ENCODE data around the gene SERPINA1. TPM values are rescaled to one million over a fixed set of nuclear protein-coding genes. Genes with fewer than 3 reads are reported as not detected.

SERPINA1 gene
- total and polyA plus RNA-seq, 2 donors (not counting 1 experiment from before 2014, with no cell fraction given), result 0.69 to 6.8 TPM

DNA sequence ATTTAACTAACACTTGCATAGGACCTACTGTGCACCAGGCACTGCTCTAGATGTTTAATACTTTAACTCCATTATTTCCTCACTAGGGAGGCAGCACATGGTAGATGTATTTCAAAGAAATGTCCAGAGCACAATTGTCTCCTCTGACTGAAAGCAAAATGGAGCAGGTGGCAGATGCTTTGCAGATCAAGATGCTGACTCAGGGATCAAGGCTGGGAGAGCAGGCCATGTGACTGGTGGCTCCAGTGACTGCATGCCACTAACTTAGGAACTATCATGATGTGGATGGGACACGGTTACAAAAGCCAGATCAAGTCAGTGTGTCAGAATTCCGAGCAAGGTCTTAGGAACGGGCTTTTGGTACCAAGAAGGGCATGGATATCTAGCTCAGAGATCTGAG lies 36.0 kb upstream of the SERPINA1 start:
- no peak overlapping the region for H3K4me3 ChIP-seq (ENCODE audit: control extremely low read depth in 1 of 5, extremely low read depth in 1 of 5, insufficient read depth in 1 of 5, low read depth in 2 of 5, low read length in 4 of 5)
- CTCF ChIA-PET, result interaction anchor here (3.1 kb wide), 1 partner anchor 62 kb away, joined by 18 read pairs; no protein-coding TSS in a partner anchor
- no peak overlapping the region for H3K27ac Mint-ChIP-seq
- H4K20me1 ChIP-seq (ENCODE audit: control insufficient read depth, insufficient read depth, low read length, poor library complexity, severe bottlenecking), result no peaks in the 10 kb centered on the region
- 74% methylated on average over 3 of the region's 3 CpGs for WGBS (ENCODE audit: insufficient coverage)
- no peaks in the 10 kb centered on the region for H3K4me1 ChIP-seq (ENCODE audit: control insufficient read depth in 2 of 2, insufficient read depth in 2 of 2, low read length in 2 of 2)
- no peak overlapping the region for H3K27ac ChIP-seq (ENCODE audit: low read length in 2 of 2)
- POLR2A ChIA-PET, result no interaction called here
- DNase-seq, result no peak
- no peak overlapping the region for H3K4me3 Mint-ChIP-seq
- no peaks in the 10 kb centered on the region for H3K79me2 ChIP-seq (ENCODE audit: control insufficient read depth, insufficient read depth, low read length)
- H3K4me2 ChIP-seq (replicated peaks; ENCODE audit: low read depth, low read length, poor library complexity, severe bottlenecking), result no peak overlapping the region
- ATAC-seq (ENCODE audit: low read depth), result no peak
- H3K9me3 Mint-ChIP-seq (ENCODE audit: insufficient read depth), result no peaks in the 10 kb centered on the region
- H3K36me3 ChIP-seq (replicated peaks in 1 of 2; ENCODE audit: control extremely low read depth in 1 of 2, control insufficient read depth in 1 of 2, extremely low read depth in 1 of 2, insufficient read depth in 2 of 2, low read length in 1 of 2), result no peaks in the 10 kb centered on the region
- H3K4me1 Mint-ChIP-seq, result peaks cover 1% of the 10 kb centered on the region
- no peak overlapping the region for H2AFZ ChIP-seq (ENCODE audit: insufficient read depth, low read depth, low read length, poor library complexity, severe bottlenecking)
- H3K9ac ChIP-seq (ENCODE audit: low read length), result no peak overlapping the region
- intact Hi-C loops (cut with micrococcal nuclease), result no loop called here
- peaks cover 0 to 8% (median 0%) of the 10 kb centered on the region in 4 experiments for H3K27me3 ChIP-seq (replicated peaks in 1 of 4; ENCODE audit: control extremely low read depth in 1 of 4, control insufficient read depth in 3 of 4, insufficient read depth in 4 of 4, low read length in 3 of 4)
- H3K9me3 ChIP-seq (ENCODE audit: control extremely low read depth in 1 of 3, control insufficient read depth in 2 of 3, insufficient read depth in 1 of 3, low read length in 2 of 3), result peaks cover 0 to 3% (median 0%) of the 10 kb centered on the region in 3 donors
- H3K27me3 Mint-ChIP-seq, result peaks cover 15% of the 10 kb centered on the region
- TF ChIP-seq EZH2 (IDR thresholded peaks at IDR 0.05; ENCODE audit: borderline replicate concordance, insufficient read depth, low read depth, low read length, poor library complexity, severe bottlenecking), result no peak
- TF ChIP-seq, protein P1, sequence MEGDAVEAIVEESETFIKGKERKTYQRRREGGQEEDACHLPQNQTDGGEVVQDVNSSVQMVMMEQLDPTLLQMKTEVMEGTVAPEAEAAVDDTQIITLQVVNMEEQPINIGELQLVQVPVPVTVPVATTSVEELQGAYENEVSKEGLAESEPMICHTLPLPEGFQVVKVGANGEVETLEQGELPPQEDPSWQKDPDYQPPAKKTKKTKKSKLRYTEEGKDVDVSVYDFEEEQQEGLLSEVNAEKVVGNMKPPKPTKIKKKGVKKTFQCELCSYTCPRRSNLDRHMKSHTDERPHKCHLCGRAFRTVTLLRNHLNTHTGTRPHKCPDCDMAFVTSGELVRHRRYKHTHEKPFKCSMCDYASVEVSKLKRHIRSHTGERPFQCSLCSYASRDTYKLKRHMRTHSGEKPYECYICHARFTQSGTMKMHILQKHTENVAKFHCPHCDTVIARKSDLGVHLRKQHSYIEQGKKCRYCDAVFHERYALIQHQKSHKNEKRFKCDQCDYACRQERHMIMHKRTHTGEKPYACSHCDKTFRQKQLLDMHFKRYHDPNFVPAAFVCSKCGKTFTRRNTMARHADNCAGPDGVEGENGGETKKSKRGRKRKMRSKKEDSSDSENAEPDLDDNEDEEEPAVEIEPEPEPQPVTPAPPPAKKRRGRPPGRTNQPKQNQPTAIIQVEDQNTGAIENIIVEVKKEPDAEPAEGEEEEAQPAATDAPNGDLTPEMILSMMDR (IDR thresholded peaks at IDR 0.05), result no peak

DNA sequence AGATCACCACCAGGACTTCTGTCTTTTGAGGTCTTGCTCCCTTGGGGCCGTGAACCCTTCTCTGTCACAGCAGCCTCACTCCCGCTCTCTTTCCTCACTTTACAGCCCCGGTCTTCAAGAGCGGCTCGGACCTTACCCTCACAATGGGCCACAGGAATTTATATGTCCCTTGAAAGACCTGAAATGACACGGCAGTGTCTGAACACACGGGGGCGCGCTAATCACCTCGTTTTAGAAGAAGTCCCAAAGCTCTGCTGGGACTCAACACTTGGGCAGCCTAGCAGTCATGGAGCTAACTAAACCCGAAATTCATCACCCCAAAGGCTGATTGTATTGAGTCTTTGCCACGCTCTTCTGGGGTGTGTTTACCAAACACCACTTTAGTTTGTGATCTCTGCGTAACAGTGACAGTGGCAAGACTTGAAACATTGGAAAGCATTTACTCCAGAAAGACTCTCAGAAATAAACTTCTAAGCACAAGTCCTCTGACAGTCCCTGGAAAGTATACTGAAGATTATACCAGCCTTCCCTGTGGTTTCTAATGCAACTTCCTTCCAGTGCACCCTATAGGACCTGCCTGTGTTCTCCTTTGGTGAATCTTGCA lies 35.2 kb upstream of the SERPINA1 start:
- POLR2A ChIA-PET, result no interaction called here
- H3K4me1 Mint-ChIP-seq, result peaks cover 1% of the 10 kb centered on the region
- DNase-seq (peak; percentile 39), ATAC-seq (ENCODE audit: low read depth) (no peak)
- H3K4me2 ChIP-seq (replicated peaks; ENCODE audit: low read depth, low read length, poor library complexity, severe bottlenecking), result no peak overlapping the region
- no peaks in the 10 kb centered on the region for H3K9me3 Mint-ChIP-seq (ENCODE audit: insufficient read depth)
- TF ChIP-seq, protein P1 (IDR thresholded peaks at IDR 0.05), result peak; percentile 63
- TF ChIP-seq EZH2 (IDR thresholded peaks at IDR 0.05; ENCODE audit: borderline replicate concordance, insufficient read depth, low read depth, low read length, poor library complexity, severe bottlenecking), result no peak
- peaks cover 0 to 10% (median 0%) of the 10 kb centered on the region in 3 donors for H3K9me3 ChIP-seq (ENCODE audit: control extremely low read depth in 1 of 3, control insufficient read depth in 2 of 3, insufficient read depth in 1 of 3, low read length in 2 of 3)
- WGBS (ENCODE audit: insufficient coverage), result 9% methylated on average over 13 of the region's 13 CpGs
- no peak overlapping the region for H3K27ac ChIP-seq (ENCODE audit: low read length in 2 of 2)
- no peak overlapping the region for H2AFZ ChIP-seq (ENCODE audit: insufficient read depth, low read depth, low read length, poor library complexity, severe bottlenecking)
- no peaks in the 10 kb centered on the region for H3K36me3 ChIP-seq (replicated peaks in 1 of 2; ENCODE audit: control extremely low read depth in 1 of 2, control insufficient read depth in 1 of 2, extremely low read depth in 1 of 2, insufficient read depth in 2 of 2, low read length in 1 of 2)
- H3K4me3 Mint-ChIP-seq, result no peak overlapping the region
- H3K79me2 ChIP-seq (ENCODE audit: control insufficient read depth, insufficient read depth, low read length), result no peaks in the 10 kb centered on the region
- H3K27me3 Mint-ChIP-seq, result peaks cover 15% of the 10 kb centered on the region
- no peak overlapping the region for H3K27ac Mint-ChIP-seq
- CTCF ChIA-PET, result interaction anchor here (0.7 to 3.3 kb wide), 4 partner anchors 9 to 63 kb away, joined by 3 to 30 read pairs (median 8); no protein-coding TSS in a partner anchor
- H3K4me1 ChIP-seq (ENCODE audit: control insufficient read depth in 2 of 2, insufficient read depth in 2 of 2, low read length in 2 of 2), result no peaks in the 10 kb centered on the region
- H3K27me3 ChIP-seq (replicated peaks in 1 of 4; ENCODE audit: control extremely low read depth in 1 of 4, control insufficient read depth in 3 of 4, insufficient read depth in 4 of 4, low read length in 3 of 4), result peaks cover 0 to 8% (median 0%) of the 10 kb centered on the region in 4 experiments
- no peak overlapping the region for H3K9ac ChIP-seq (ENCODE audit: low read length)
- H4K20me1 ChIP-seq (ENCODE audit: control insufficient read depth, insufficient read depth, low read length, poor library complexity, severe bottlenecking), result no peaks in the 10 kb centered on the region
- intact Hi-C loops (cut with micrococcal nuclease), result loop anchor here (1.0 kb wide), 1 partner anchor 63 kb away; no protein-coding TSS in a partner anchor
- no peak overlapping the region for H3K4me3 ChIP-seq (ENCODE audit: control extremely low read depth in 1 of 5, extremely low read depth in 1 of 5, insufficient read depth in 1 of 5, low read depth in 2 of 5, low read length in 4 of 5)

Measured in B cell (primary cell).